Measurements from ENCODE around the gene IRX3. TPM values are rescaled to one million over a fixed set of nuclear protein-coding genes. Genes with fewer than 3 reads are reported as not detected.

Gene IRX3
- total and polyA plus RNA-seq, 10 of the 15 experiments (the other 5 are each of a cell fraction or from before 2014, with no cell fraction given) = 0.05 TPM; not detected in 9

GRCh38 chr16:54284931-54285413 is 1.6 kb downstream of the IRX3 start (continued):
- TF ChIP-seq ZBTB11 (CRISPR knock-in tag; IDR thresholded peaks at IDR 0.05) = no peak

GRCh38 chr16:54284319-54284930 is 2.2 kb downstream of the IRX3 start:
- SMC1A ChIA-PET (ENCODE audit: uncharacterized antibody, unreplicated experiment) = no interaction called here
- no peaks in the 10 kb centered on the region for H3K4me1 ChIP-seq (ENCODE audit: control insufficient read depth, insufficient read depth, low read length)
- no peak overlapping the region for H3K4me3 ChIP-seq
- intact Hi-C loops (cut with micrococcal nuclease; ENCODE audit: unreplicated experiment) = loop anchor here (10.0 kb wide), 1 partner anchor 510 kb away; no protein-coding TSS in a partner anchor
- no peaks in the 10 kb centered on the region for H4K20me1 ChIP-seq (ENCODE audit: control insufficient read depth, insufficient read depth)
- in situ Hi-C loops (cut with MboI) = no loop called here
- POLR2A ChIA-PET = no interaction called here
- H3K27ac ChIP-seq (ENCODE audit: control insufficient read depth, insufficient read depth) = no peak overlapping the region
- no peaks in the 10 kb centered on the region for H3K79me2 ChIP-seq (ENCODE audit: control insufficient read depth, insufficient read depth, low read length)
- no peak overlapping the region for H3K4me2 ChIP-seq (ENCODE audit: control insufficient read depth, insufficient read depth)
- BruUV-seq (replicated peaks) = no TSS peak
- 56% methylated on average over 24 of the region's 73 CpGs for WGBS (ENCODE audit: insufficient coverage, insufficient replicate concordance, low lambda C conversion rate, missing lambda C conversion rate)
- no peaks in the 10 kb centered on the region for H3K36me3 ChIP-seq (ENCODE audit: control insufficient read depth in 2 of 2, insufficient read depth in 2 of 2, low read length in 1 of 2)
- CTCF ChIA-PET = no interaction called here
- peaks cover 7 to 11% of the 10 kb centered on the region in 2 experiments for H3K27me3 ChIP-seq (replicated peaks in 1 of 2; ENCODE audit: control insufficient read depth in 2 of 2, insufficient read depth in 2 of 2, low read length in 1 of 2)
- no peak for FAIRE-seq
- no peak; the same call in 2 of the 3 replicates for ATAC-seq
- no peaks in the 10 kb centered on the region; the same call in 2 of the 3 replicates for H3K9me3 ChIP-seq (replicated peaks; ENCODE audit: control insufficient read depth, insufficient read depth, low read length)
- DNase-seq (ENCODE audit: low read depth, low spot score) = no peak
- H2AFZ ChIP-seq (ENCODE audit: control insufficient read depth, low read depth, low read length) = no peak overlapping the region
- RAD21 ChIA-PET (ENCODE audit: unreplicated experiment) = no interaction called here
- no peak overlapping the region for H3K9ac ChIP-seq (ENCODE audit: control insufficient read depth, insufficient read depth, low read length)
- TF ChIP-seq SRF (IDR thresholded peaks at IDR 0.05; ENCODE audit: low read depth in 2 of 2, low read length in 2 of 2) = no peak
- TF ChIP-seq MYC (IDR thresholded peaks at IDR 0.05; ENCODE audit: insufficient read depth, insufficient read length, insufficient replicate concordance, low read length, severe bottlenecking) = no peak
- no peak for TF ChIP-seq FOS (IDR thresholded peaks at IDR 0.05; ENCODE audit: borderline replicate concordance, extremely low read depth, insufficient read length)
- TF ChIP-seq SIN3A (IDR thresholded peaks at IDR 0.05; ENCODE audit: low read depth, low read length) = no peak
- TF ChIP-seq DPF2 (IDR thresholded peaks at IDR 0.05) = no peak
- no peak for TF ChIP-seq MYB (IDR thresholded peaks at IDR 0.05; ENCODE audit: borderline replicate concordance, low read depth, low read length)
- TF ChIP-seq, protein P1, sequence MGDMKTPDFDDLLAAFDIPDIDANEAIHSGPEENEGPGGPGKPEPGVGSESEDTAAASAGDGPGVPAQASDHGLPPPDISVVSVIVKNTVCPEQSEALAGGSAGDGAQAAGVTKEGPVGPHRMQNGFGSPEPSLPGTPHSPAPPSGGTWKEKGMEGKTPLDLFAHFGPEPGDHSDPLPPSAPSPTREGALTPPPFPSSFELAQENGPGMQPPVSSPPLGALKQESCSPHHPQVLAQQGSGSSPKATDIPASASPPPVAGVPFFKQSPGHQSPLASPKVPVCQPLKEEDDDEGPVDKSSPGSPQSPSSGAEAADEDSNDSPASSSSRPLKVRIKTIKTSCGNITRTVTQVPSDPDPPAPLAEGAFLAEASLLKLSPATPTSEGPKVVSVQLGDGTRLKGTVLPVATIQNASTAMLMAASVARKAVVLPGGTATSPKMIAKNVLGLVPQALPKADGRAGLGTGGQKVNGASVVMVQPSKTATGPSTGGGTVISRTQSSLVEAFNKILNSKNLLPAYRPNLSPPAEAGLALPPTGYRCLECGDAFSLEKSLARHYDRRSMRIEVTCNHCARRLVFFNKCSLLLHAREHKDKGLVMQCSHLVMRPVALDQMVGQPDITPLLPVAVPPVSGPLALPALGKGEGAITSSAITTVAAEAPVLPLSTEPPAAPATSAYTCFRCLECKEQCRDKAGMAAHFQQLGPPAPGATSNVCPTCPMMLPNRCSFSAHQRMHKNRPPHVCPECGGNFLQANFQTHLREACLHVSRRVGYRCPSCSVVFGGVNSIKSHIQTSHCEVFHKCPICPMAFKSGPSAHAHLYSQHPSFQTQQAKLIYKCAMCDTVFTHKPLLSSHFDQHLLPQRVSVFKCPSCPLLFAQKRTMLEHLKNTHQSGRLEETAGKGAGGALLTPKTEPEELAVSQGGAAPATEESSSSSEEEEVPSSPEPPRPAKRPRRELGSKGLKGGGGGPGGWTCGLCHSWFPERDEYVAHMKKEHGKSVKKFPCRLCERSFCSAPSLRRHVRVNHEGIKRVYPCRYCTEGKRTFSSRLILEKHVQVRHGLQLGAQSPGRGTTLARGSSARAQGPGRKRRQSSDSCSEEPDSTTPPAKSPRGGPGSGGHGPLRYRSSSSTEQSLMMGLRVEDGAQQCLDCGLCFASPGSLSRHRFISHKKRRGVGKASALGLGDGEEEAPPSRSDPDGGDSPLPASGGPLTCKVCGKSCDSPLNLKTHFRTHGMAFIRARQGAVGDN (IDR thresholded peaks at IDR 0.05) = no peak
- TF ChIP-seq, protein P2, sequence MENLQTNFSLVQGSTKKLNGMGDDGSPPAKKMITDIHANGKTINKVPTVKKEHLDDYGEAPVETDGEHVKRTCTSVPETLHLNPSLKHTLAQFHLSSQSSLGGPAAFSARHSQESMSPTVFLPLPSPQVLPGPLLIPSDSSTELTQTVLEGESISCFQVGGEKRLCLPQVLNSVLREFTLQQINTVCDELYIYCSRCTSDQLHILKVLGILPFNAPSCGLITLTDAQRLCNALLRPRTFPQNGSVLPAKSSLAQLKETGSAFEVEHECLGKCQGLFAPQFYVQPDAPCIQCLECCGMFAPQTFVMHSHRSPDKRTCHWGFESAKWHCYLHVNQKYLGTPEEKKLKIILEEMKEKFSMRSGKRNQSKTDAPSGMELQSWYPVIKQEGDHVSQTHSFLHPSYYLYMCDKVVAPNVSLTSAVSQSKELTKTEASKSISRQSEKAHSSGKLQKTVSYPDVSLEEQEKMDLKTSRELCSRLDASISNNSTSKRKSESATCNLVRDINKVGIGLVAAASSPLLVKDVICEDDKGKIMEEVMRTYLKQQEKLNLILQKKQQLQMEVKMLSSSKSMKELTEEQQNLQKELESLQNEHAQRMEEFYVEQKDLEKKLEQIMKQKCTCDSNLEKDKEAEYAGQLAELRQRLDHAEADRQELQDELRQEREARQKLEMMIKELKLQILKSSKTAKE (IDR thresholded peaks at IDR 0.05; ENCODE audit: low read depth, poor library complexity, severe bottlenecking) = no peak
- TF ChIP-seq ZNF384 (IDR thresholded peaks at IDR 0.05; ENCODE audit: borderline replicate concordance, low read depth, low read length) = no peak

Measured in GM12878 (cell line).